Thymus (tissue), 11 donors: ENCODE data around the gene TCEA3. TPM values are rescaled to one million over a fixed set of nuclear protein-coding genes. Genes with fewer than 3 reads are reported as not detected.

Experiments used
- DNase-seq, 9 donors: peaks; one replicate each; pipeline ENCODE4 v3.0.0-alpha.2; 2013; ENCODE audit warnings: low spot score in 9 of 9, low read depth in 6 of 9, missing footprints in 1 of 9
- H3K27ac ChIP-seq, 2 donors: one replicate each; pipeline ENCODE4 v1.5.1; 2013; ENCODE audit warnings: control low read depth in 1 of 2, low read depth in 1 of 2, low read length in 1 of 2, mild to moderate bottlenecking in 1 of 2, moderate library complexity in 1 of 2
- H3K27me3 ChIP-seq, 2 donors: one replicate each; pipeline ENCODE4 v1.5.1; 2013; ENCODE audit warnings: low read length in 1 of 2; ENCODE audit not compliant: control insufficient read depth in 2 of 2, insufficient read depth in 1 of 2
- H3K36me3 ChIP-seq, 2 donors: one replicate each; pipeline ENCODE4 v1.5.1; 2013; ENCODE audit warnings: low read length in 1 of 2, mild to moderate bottlenecking in 1 of 2, moderate library complexity in 1 of 2; ENCODE audit not compliant: control insufficient read depth in 2 of 2, insufficient read depth in 2 of 2
- H3K4me1 ChIP-seq, 2 donors: one replicate each; pipeline ENCODE4 v1.5.1; 2013; ENCODE audit warnings: low read length in 2 of 2; ENCODE audit not compliant: control insufficient read depth in 2 of 2, insufficient read depth in 2 of 2
- H3K4me3 ChIP-seq, 2 donors: one replicate each; pipeline ENCODE4 v1.5.1; 2013; ENCODE audit warnings: low read length in 2 of 2, control low read depth in 1 of 2, mild to moderate bottlenecking in 1 of 2
- H3K9me3 ChIP-seq, 2 donors: one replicate each; pipeline ENCODE4 v1.5.1; 2013; ENCODE audit warnings: low read length in 1 of 2, mild to moderate bottlenecking in 1 of 2; ENCODE audit not compliant: control insufficient read depth in 2 of 2, insufficient read depth in 1 of 2
- WGBS: extraction: QIAGEN DNeasy Blood & Tissue Kit; methylation state at CpG from one replicate; pipeline ENCODE4 v1.1.7; 2013; 5-methylcytosine and 5-hydroxymethylcytosine counted together
- polyA plus RNA-seq: library from polyadenylated mRNA; stranded (reverse); fragments of 200-250 nt; gene quantifications from one replicate; pipeline ENCODE4 v1.2.3, GENCODE V29; 2013
- total RNA-seq: library from RNA; stranded (reverse); fragments of 120-200 nt; gene quantifications from one replicate; pipeline ENCODE4 v1.2.4, GENCODE V29; 2013
- donor health status: healthy.

TCEA3 gene
- total and polyA plus RNA-seq, 2 donors: 3.0 to 5.5 TPM

DNA sequence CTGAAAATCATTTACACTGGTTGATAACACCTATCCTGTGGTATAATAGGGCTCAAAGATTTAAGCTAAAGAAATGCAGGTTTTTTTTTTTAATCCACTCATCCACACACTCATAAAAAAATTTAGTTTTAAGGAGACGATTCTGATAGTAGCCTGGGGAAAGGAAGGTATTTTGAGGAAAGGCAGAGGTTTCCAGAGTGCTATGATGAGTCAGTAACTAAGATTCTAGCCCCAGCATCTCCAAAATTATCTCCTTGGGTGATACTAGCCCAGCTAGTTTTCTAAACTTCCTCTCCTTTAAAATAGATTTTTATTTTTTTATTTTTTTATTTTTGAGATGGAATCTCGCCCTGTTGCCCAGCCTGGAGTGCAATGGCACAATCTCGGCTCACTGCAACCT lies 38.7 kb upstream of the TCEA3 start:
- Histone ChIP-seq H3K9me3 (no peaks in the 10 kb centered on the region), H3K36me3 (no peaks in the 10 kb centered on the region), H3K27me3 (no peaks in the 10 kb centered on the region), H3K27ac (no peak overlapping the region), H3K4me3 (no peak overlapping the region), H3K4me1 (no peaks in the 10 kb centered on the region)
- no peak for DNase-seq
- WGBS: 94% methylated on average over 3 of the region's 3 CpGs

DNA sequence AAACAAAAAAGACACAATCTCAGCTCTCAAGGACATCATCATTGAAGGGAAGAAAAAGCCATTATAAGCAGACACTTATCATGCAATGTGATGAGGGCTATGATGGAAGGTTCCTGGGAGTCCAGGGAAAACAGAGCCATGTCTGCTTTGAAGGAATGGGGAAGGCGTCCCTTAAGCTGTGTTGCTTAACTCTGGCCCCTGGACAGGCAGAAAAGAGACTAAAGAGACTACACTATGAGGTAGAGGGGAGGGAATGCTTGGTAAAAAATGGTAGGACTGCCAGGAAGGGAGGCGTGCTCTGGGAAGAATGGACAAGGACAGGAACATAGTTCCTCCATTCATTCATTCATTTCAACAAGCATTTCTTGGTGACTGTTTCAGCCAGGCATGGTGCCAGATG lies 38.2 kb upstream of the TCEA3 start:
- Histone ChIP-seq H3K36me3 (no peaks in the 10 kb centered on the region), H3K4me1 (no peaks in the 10 kb centered on the region), H3K9me3 (no peaks in the 10 kb centered on the region), H3K4me3 (no peak overlapping the region), H3K27ac (no peak overlapping the region), H3K27me3 (no peaks in the 10 kb centered on the region)
- 95% methylated on average over 2 of the region's 2 CpGs for WGBS
- DNase-seq: no peak

DNA sequence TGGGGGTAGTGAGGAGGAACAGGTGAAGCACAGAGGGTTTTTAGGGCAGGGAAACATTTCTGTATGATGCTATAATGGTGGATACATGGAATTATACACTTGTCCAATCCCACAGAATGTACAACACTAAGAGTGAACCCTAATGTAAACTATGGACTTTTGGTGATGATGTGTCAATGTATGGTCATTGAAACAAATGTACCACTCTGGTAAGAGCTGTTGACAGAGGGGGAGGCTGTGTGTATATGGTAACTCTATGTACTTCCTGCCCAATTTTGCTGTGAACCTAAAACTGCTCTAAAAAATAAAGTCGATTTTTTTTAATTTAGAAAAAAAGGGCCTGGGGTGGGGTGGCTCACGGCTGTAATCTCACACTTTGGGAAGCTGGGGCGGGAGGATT lies 36.5 kb upstream of the TCEA3 start:
- Histone ChIP-seq H3K36me3 (no peaks in the 10 kb centered on the region), H3K4me3 (no peak overlapping the region), H3K9me3 (no peaks in the 10 kb centered on the region), H3K27me3 (no peaks in the 10 kb centered on the region), H3K27ac (no peak overlapping the region), H3K4me1 (no peaks in the 10 kb centered on the region)
- 92% methylated on average over 3 of the region's 3 CpGs for whole genome bisulfite sequencing
- DNase-seq: no peak

DNA sequence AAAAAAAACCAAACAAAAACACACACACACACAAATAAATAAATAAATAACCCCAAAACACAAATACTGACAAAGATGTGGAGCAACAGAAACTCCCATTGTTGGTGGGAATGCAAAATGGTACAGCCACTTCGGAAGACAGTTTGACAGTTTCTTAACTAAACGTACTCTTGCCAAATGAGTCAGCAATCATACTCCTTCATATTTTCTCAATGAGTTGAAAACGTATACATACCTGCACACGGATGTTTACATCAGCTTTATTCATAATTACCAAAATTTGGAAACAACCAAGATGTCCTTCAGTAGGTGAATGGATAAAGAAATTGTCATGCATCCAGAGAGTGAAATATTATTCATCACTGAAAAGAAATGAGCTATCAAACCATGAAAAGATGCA lies 36.0 kb upstream of the TCEA3 start:
- H3K4me3 ChIP-seq: no peak overlapping the region
- no peaks in the 10 kb centered on the region for H3K9me3 ChIP-seq
- H3K36me3 ChIP-seq: no peaks in the 10 kb centered on the region
- H3K27ac ChIP-seq: no peak overlapping the region
- DNase-seq: no peak
- no peaks in the 10 kb centered on the region for H3K27me3 ChIP-seq
- WGBS: 96% methylated on average over 4 of the region's 4 CpGs
- no peaks in the 10 kb centered on the region for H3K4me1 ChIP-seq

DNA sequence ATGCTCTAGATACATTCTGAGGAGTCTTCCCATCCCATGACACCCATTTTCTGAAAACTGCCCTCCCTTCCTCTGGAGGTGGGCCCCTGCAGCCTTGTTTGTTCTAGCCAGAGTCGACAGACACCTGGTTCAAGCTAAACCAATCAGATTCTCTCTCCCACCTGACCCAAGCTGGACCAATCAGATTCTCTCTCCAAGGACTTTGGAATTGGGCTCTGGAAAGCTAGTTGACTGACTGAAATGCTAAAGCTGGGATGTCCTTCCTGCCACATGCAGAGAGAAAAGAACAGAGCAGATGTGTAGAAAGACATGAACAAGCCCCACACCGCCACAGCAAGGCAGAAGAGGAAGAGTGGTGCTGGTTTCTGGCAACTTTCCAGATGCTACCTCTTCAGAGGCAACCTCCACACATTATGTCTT lies 34.8 kb upstream of the TCEA3 start:
- Histone ChIP-seq H3K36me3 (no peaks in the 10 kb centered on the region), H3K4me3 (no peak overlapping the region), H3K27me3 (no peaks in the 10 kb centered on the region), H3K27ac (no peak overlapping the region), H3K9me3 (no peaks in the 10 kb centered on the region), H3K4me1 (no peaks in the 10 kb centered on the region)
- DNase-seq: no peak
- WGBS: 39% methylated on average over 2 of the region's 2 CpGs

DNA sequence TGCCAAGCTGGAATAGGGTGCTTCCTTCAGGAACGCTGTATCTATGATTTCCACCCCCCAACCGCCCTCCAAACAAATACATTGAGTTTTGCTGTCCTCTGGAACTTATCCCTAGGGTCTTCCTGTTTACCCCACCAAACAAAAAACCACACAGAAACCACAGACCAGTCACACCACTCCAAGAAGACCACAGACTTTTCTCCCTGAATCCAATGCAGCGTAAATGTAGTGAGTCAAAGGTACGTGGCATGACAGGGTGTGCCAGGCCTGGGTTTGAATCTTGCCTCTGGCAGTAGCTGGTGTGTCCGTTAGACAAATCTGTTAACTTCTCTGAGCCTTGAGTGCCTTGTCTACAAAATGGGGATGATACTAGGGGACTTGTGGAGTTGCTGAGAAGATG lies 31.7 kb upstream of the TCEA3 start:
- peaks cover 0 to 5% of the 10 kb centered on the region in 2 donors for H3K27me3 ChIP-seq
- H3K4me3 ChIP-seq: no peak overlapping the region
- no peaks in the 10 kb centered on the region for H3K9me3 ChIP-seq
- H3K36me3 ChIP-seq: no peaks in the 10 kb centered on the region
- H3K27ac ChIP-seq: no peak overlapping the region
- 62% methylated on average over 5 of the region's 5 CpGs for WGBS
- DNase-seq: no peak
- peaks cover 7 to 9% of the 10 kb centered on the region in 2 donors for H3K4me1 ChIP-seq

DNA sequence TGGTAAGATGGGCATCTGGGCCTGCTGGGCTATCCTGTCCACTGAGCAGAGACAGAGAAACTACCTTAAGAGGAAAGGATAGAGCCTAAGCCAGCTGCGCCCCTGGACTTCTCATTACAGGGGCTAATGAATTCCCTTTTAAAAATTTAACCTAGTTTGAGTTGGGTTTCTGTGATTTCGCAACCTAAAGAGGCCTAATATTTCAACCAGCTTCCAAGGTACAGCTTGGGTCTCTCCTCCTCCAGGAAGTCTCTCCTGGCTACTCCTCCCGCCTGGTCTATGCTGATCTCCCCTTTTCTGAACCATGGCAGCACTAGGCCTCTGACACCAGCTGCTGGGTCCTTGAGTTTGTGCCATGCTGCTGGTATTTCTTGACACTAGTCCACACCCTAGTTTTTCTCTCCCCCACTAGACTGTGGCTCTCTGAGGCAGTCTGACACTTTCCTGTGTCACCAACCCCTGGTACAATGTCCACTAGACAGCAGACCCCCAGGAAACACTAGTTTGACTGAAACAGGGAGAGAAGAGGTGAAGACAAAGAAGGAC lies 29.0 kb upstream of the TCEA3 start:
- WGBS: over 99% methylated on average over 3 of the region's 3 CpGs
- peaks cover 0 to 7% of the 10 kb centered on the region in 2 donors for H3K27me3 ChIP-seq
- H3K9me3 ChIP-seq: no peaks in the 10 kb centered on the region
- H3K4me3 ChIP-seq: no peak overlapping the region
- no peaks in the 10 kb centered on the region for H3K36me3 ChIP-seq
- no peak for DNase-seq
- H3K27ac ChIP-seq: no peak overlapping the region
- peaks cover 7 to 9% of the 10 kb centered on the region in 2 donors for H3K4me1 ChIP-seq

DNA sequence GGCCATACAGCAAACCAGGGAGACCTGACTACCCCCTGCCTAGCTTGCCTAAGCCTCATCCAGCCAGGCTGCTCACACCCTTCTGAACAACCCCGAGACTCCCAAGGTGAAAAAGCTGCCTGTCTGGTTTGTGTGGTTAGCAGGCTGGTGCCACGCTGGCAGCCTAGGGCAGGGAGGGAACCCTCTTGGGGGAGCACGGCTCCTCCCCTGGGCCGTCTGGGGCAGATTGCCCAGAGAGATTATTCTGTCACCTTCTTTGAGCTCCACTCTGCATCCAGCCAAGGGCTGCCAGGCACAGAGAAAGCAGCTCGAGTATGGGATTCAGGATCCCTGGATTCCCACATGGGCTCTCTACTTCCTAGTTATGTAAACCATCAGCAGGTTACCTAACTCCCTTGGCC lies 27.5 kb upstream of the TCEA3 start:
- DNase-seq: peak in 3 of 9 donors; percentile 8 to 26 (median 10)
- H3K27me3 ChIP-seq: peaks cover 0 to 7% of the 10 kb centered on the region in 2 donors
- no peak overlapping the region for H3K4me3 ChIP-seq
- no peaks in the 10 kb centered on the region for H3K36me3 ChIP-seq
- WGBS: 4% methylated on average over 5 of the region's 5 CpGs
- no peak overlapping the region for H3K27ac ChIP-seq
- no peaks in the 10 kb centered on the region for H3K9me3 ChIP-seq
- H3K4me1 ChIP-seq: peaks cover 7 to 9% of the 10 kb centered on the region in 2 donors

DNA sequence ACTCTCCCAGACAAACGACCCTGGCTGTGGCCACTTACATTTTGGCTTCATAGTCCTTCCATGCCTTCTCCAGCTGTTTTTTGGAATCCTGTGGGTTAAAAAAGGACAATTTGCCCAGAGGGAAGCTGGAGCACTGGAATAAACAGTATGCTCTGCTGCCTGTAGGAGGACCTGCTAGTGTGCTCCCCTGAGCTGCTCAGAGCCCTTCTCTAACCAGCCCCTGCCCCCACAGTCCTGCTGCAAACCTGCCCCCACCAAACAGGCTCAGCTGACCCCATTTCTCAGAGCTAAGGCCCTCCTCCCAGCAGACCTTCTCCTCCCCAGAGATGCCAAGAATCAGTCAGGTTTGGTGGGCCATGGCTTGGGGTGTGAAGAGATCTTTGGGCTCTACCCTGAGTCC lies 26.9 kb upstream of the TCEA3 start:
- no peak overlapping the region for H3K27ac ChIP-seq
- H3K36me3 ChIP-seq: no peaks in the 10 kb centered on the region
- no peaks in the 10 kb centered on the region for H3K9me3 ChIP-seq
- DNase-seq: no peak
- no peak overlapping the region for H3K4me3 ChIP-seq
- H3K4me1 ChIP-seq: peaks cover 7 to 9% of the 10 kb centered on the region in 2 donors
- WGBS: 84% methylated on average over 1 of the region's 1 CpG
- H3K27me3 ChIP-seq: peaks cover 0 to 7% of the 10 kb centered on the region in 2 donors

DNA sequence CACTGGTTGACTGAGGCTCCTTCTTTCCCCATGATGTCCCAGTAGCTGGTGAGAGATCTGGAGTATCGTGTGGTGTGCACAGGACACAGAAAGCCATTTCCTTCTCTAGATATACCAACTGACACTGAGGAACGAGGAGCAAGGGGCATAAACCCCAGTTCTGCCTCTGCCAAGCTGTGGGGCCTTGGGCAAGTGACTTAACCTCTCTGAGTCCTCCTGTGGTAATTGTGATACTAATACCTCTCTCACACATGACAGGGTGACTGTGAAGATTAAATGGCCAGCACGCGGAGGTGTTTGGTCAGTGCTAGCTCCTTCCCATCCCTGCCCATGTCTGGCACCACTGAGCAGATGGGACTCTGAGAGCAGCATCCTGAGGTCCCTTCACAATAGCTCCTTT lies 26.3 kb upstream of the TCEA3 start:
- H3K27ac ChIP-seq: no peak overlapping the region
- no peaks in the 10 kb centered on the region for H3K9me3 ChIP-seq
- H3K4me1 ChIP-seq: peaks cover 7 to 9% of the 10 kb centered on the region in 2 donors
- H3K36me3 ChIP-seq: no peaks in the 10 kb centered on the region
- H3K4me3 ChIP-seq: no peak overlapping the region
- no peak for DNase-seq
- WGBS: 94% methylated on average over 4 of the region's 4 CpGs
- peaks cover 0 to 7% of the 10 kb centered on the region in 2 donors for H3K27me3 ChIP-seq
